ENCODE measurements around the gene FGFR3.

Gene FGFR3

GRCh38 chr4:1789552-1789951, 3.5 kb upstream of the FGFR3 start:
- no peak for DNase-seq

- DNase-seq, result no peak
Measured at GRCh38 chr4:1790005-1790404, 3.1 kb upstream of the FGFR3 start.

- DNase-seq, result no peak
Measured at GRCh38 chr4:1792158-1792831, 798 bp upstream of the FGFR3 start.

GRCh38 chr4:1793496-1793840, 375 bp downstream of the FGFR3 start:
- peak; percentile 37 for DNase-seq

GRCh38 chr4:1793940-1794808, 1.1 kb downstream of the FGFR3 start:
- peak; percentile 50 for DNase-seq

GRCh38 chr4:1794809-1795298, 1.8 kb downstream of the FGFR3 start:
- peak; percentile 68 for DNase-seq

- DNase-seq, result peak; percentile 68
Measured at GRCh38 chr4:1795299-1796195, 2.5 kb downstream of the FGFR3 start.

GRCh38 chr4:1796486-1797204, 3.6 kb downstream of the FGFR3 start:
- DNase-seq, result no peak

GRCh38 chr4:1797298-1797860, 4.3 kb downstream of the FGFR3 start:
- no peak for DNase-seq

- no peak for DNase-seq
Measured at GRCh38 chr4:1797861-1798579, 4.9 kb downstream of the FGFR3 start.

GRCh38 chr4:1798580-1799386, 5.7 kb downstream of the FGFR3 start:
- DNase-seq, result no peak

GRCh38 chr4:1799387-1800375, 6.6 kb downstream of the FGFR3 start:
- no peak for DNase-seq

GRCh38 chr4:1800805-1801204, 7.7 kb downstream of the FGFR3 start:
- no peak for DNase-seq

GRCh38 chr4:1801286-1801958, 8.3 kb downstream of the FGFR3 start:
- no peak for DNase-seq

- DNase-seq, result peak; percentile 5
Measured at GRCh38 chr4:1802151-1802715, 9.1 kb downstream of the FGFR3 start.

GRCh38 chr4:1802720-1803522, 9.8 kb downstream of the FGFR3 start:
- no peak for DNase-seq

Measured in NCI-H69 (cell line).